CD4-positive, alpha-beta memory T cell (primary cell): Measurements from ENCODE around the gene RAPGEF1. TPM values are rescaled to one million over a fixed set of nuclear protein-coding genes. Genes with fewer than 3 reads are reported as not detected.
A peak's percentile ranks its signal among the peaks of the same experiment; 100 is the strongest.

Source experiments
- CTCF ChIA-PET: fragments of 350-600 bp; sonication (Branson Sonifier 250); formaldehyde crosslinking; loops from one replicate; lab custom pipeline; 2021; ENCODE audit warnings: inconsistent platforms; ENCODE audit not compliant: partially characterized antibody; lab: Charles Lee
- POLR2A ChIA-PET: fragments of 350-600 bp; sonication (Branson Sonifier 250); formaldehyde crosslinking; loops from one replicate; lab custom pipeline; 2021; ENCODE audit not compliant: partially characterized antibody; lab: Charles Lee
- DNase-seq, 5 donors: peaks; one replicate each; pipeline versions ENCODE4 v3.0.0 to v3.0.0-alpha.2; 2020 to 2022; ENCODE audit warnings: mixed read lengths in 1 of 5
- H3K27ac ChIP-seq: one replicate; pipeline ENCODE4 v1.7.0; 2013; ENCODE audit warnings: low read depth, low read length
- H3K27me3 ChIP-seq: 2 replicates; pipeline ENCODE4 v1.7.0; 2013; ENCODE audit warnings: mild to moderate bottlenecking, low read length, moderate library complexity; ENCODE audit not compliant: insufficient read depth
- H3K36me3 ChIP-seq: 2 replicates; pipeline ENCODE4 v1.7.0; 2013; ENCODE audit warnings: mild to moderate bottlenecking, low read length, moderate library complexity; ENCODE audit not compliant: insufficient read depth
- H3K4me1 ChIP-seq: 2 replicates; pipeline ENCODE4 v1.7.0; 2013; ENCODE audit warnings: mild to moderate bottlenecking, low read length, moderate library complexity; ENCODE audit not compliant: insufficient read depth
- H3K4me3 ChIP-seq, 2 donors: one replicate each; pipeline ENCODE4 v1.7.0; 2013; ENCODE audit warnings: low read length in 2 of 2, mild to moderate bottlenecking in 1 of 2
- H3K9me3 ChIP-seq, 2 donors: one replicate each; pipeline ENCODE4 v1.7.0; 2013; ENCODE audit warnings: low read length in 2 of 2, control low read depth in 1 of 2; ENCODE audit not compliant: control insufficient read depth in 1 of 2
- H3K27ac Mint-ChIP-seq, 7 donors: one replicate each; pipeline ENCODE4 v1.8.0; 2020 to 2021; ENCODE audit warnings: mixed read lengths in 7 of 7, mild to moderate bottlenecking in 6 of 7, inconsistent platforms in 3 of 7, moderate library complexity in 3 of 7
- H3K27me3 Mint-ChIP-seq, 2 donors: one replicate each; pipeline ENCODE4 v1.8.0; 2020 to 2021; ENCODE audit warnings: mixed read lengths in 2 of 2
- H3K36me3 Mint-ChIP-seq, 2 donors: one replicate each; pipeline ENCODE4 v1.8.0; 2020 to 2021; ENCODE audit warnings: mixed read lengths in 2 of 2, inconsistent platforms in 1 of 2, mild to moderate bottlenecking in 1 of 2
- H3K4me1 Mint-ChIP-seq, 4 donors: one replicate each; pipeline ENCODE4 v1.8.0; 2020 to 2021; ENCODE audit warnings: mixed read lengths in 4 of 4, mild to moderate bottlenecking in 1 of 4
- H3K4me3 Mint-ChIP-seq, 8 donors: one replicate each; pipeline ENCODE4 v1.8.0; 2020 to 2021; ENCODE audit warnings: mixed read lengths in 8 of 8, mild to moderate bottlenecking in 7 of 8, moderate library complexity in 6 of 8, inconsistent platforms in 3 of 8
- H3K9me3 Mint-ChIP-seq, 8 donors: one replicate each; pipeline ENCODE4 v1.8.0; 2020 to 2021; ENCODE audit warnings: mixed read lengths in 8 of 8, mild to moderate bottlenecking in 5 of 8, inconsistent platforms in 3 of 8, moderate library complexity in 1 of 8
- intact Hi-C: fragments of 100-400 bp; cut with micrococcal nuclease; formaldehyde crosslinking; loops from one replicate; pipeline ENCODE4 v1.15.1; 2023
- polyA plus RNA-seq, 2 donors: library from polyadenylated mRNA; unstranded; fragments of 300-500 nt; fragmentation: Illumina TruSeq; gene quantifications; one replicate each; pipeline ENCODE4 v1.2.3, GENCODE V29; 2021
- total RNA-seq, 2 experiments: library from RNA; stranded (reverse); gene quantifications; one replicate each; pipeline ENCODE4 v1.2.3, GENCODE V29; 2021

Gene RAPGEF1
- total RNA-seq, result 100 to 1,000 TPM; 129 to 149 TPM
- polyA plus RNA-seq, result 10 to 100 TPM in 1 of 2 donors, 1 to 10 TPM in 1; 1.5 to 23.0 TPM

GRCh38 chr9:131739959-131740648 lies at the start of gene RAPGEF1:
TSS of gene RAPGEF1 (minus strand) at chr9:131740076. CDS start at chr9:131739830, 246 bp downstream.
- peak within 1 kb of the TSS; percentile 92 to 98 (median 94) for H3K4me3 Mint-ChIP-seq
- H3K4me1 Mint-ChIP-seq, result peaks cover 46 to 64% (median 55%) of the 10 kb centered on the region in 4 donors
- no peaks in the 10 kb centered on the region for H3K27me3 Mint-ChIP-seq
- peaks cover 0 to 2% (median 0%) of the 10 kb centered on the region in 8 donors for H3K9me3 Mint-ChIP-seq
- CTCF ChIA-PET, result interaction anchor here (0.6 to 13.4 kb wide), 30 partner anchors 9 to 380 kb away, joined by 3 to 186 read pairs (median 6); no protein-coding TSS in a partner anchor
- H3K36me3 Mint-ChIP-seq, result peaks cover 0 to 28% of the 10 kb centered on the region in 2 donors
- no peaks in the 10 kb centered on the region for H3K36me3 ChIP-seq
- H3K4me1 ChIP-seq, result peaks cover 68% of the 10 kb centered on the region
- peak within 1 kb of the TSS; percentile 31 to 67 for H3K4me3 ChIP-seq
- H3K27me3 ChIP-seq, result no peaks in the 10 kb centered on the region
- intact Hi-C loops, result loop anchor here (1.0 to 10.0 kb wide), 2 partner anchors 149 to 485 kb away; no protein-coding TSS in a partner anchor
- peak within 1 kb of the TSS; percentile 91 to 98 (median 95) for H3K27ac Mint-ChIP-seq
- peak within 1 kb of the TSS; percentile 72 for H3K27ac ChIP-seq
- peak; percentile 66 to 89 (median 81) for DNase-seq
- POLR2A ChIA-PET, result interaction anchor here (0.5 to 19.6 kb wide), 14 partner anchors 9 to 912 kb away, joined by 3 to 692 read pairs (median 6); partner anchors contain the start of gene POMT1
- no peaks in the 10 kb centered on the region for H3K9me3 ChIP-seq

DNA sequence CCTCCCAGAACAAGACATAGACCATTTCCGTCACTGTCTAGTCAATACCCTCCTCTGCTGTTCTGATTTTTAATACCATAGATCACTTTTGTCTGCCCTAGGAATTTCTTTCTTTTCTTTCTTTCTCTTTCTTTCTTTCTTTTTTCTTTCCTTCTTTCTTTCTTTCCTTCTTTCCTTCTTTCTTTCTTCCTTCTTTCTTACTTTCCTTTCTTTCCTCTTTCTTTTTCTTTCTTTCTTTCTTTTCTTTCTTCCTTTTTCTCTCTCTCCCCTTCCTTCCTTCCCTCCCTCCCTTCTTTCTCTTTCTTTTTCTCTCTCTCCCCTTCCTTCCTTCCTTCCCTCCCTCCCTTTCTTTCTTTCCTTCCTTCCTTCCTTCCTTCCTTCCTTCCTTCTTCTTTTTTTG lies 49.0 kb upstream of the RAPGEF1 start:
- no peak overlapping the region for H3K27ac Mint-ChIP-seq
- DNase-seq, result no peak
- POLR2A ChIA-PET, result no interaction called here
- Histone ChIP-seq H3K9me3 (no peaks in the 10 kb centered on the region), H3K27me3 (peaks cover 3% of the 10 kb centered on the region), H3K36me3 (no peaks in the 10 kb centered on the region), H3K4me1 (no peaks in the 10 kb centered on the region), H3K4me3 (no peak overlapping the region), H3K27ac (no peak overlapping the region)
- H3K4me3 Mint-ChIP-seq, result no peak overlapping the region
- peaks cover 20 to 22% of the 10 kb centered on the region in 2 donors for H3K27me3 Mint-ChIP-seq
- peaks cover 0 to 6% (median 0%) of the 10 kb centered on the region in 8 donors for H3K9me3 Mint-ChIP-seq
- CTCF ChIA-PET, result no interaction called here
- H3K4me1 Mint-ChIP-seq, result no peaks in the 10 kb centered on the region
- no peaks in the 10 kb centered on the region for H3K36me3 Mint-ChIP-seq
- intact Hi-C loops, result no loop called here

GRCh38 chr9:131787838-131788237 lies 48.0 kb upstream of the RAPGEF1 start:
- ChIA-PET CTCF (no interaction called here), POLR2A (no interaction called here)
- H3K27ac Mint-ChIP-seq, result no peak overlapping the region
- H3K27me3 ChIP-seq, result peaks cover 3% of the 10 kb centered on the region
- H3K9me3 Mint-ChIP-seq, result peaks cover 0 to 17% (median 5%) of the 10 kb centered on the region in 8 donors
- H3K27ac ChIP-seq, result no peak overlapping the region
- peaks cover 0 to 7% of the 10 kb centered on the region in 2 donors for H3K36me3 Mint-ChIP-seq
- no peak overlapping the region for H3K4me3 ChIP-seq
- no peaks in the 10 kb centered on the region for H3K9me3 ChIP-seq
- no peak overlapping the region for H3K4me3 Mint-ChIP-seq
- H3K4me1 Mint-ChIP-seq, result no peaks in the 10 kb centered on the region
- no peaks in the 10 kb centered on the region for H3K4me1 ChIP-seq
- intact Hi-C loops, result no loop called here
- H3K27me3 Mint-ChIP-seq, result peaks cover 27 to 32% of the 10 kb centered on the region in 2 donors
- no peak for DNase-seq
- H3K36me3 ChIP-seq, result no peaks in the 10 kb centered on the region

GRCh38 chr9:131784748-131785501 lies 45.0 kb upstream of the RAPGEF1 start:
- Histone ChIP-seq H3K4me1 (no peaks in the 10 kb centered on the region), H3K4me3 (no peak overlapping the region), H3K27ac (no peak overlapping the region), H3K27me3 (peaks cover 3% of the 10 kb centered on the region), H3K9me3 (no peaks in the 10 kb centered on the region), H3K36me3 (no peaks in the 10 kb centered on the region)
- Mint-ChIP-seq H3K27ac (no peak overlapping the region), H3K4me3 (no peak overlapping the region), H3K27me3 (peaks cover 37% of the 10 kb centered on the region in 2 donors), H3K4me1 (no peaks in the 10 kb centered on the region), H3K9me3 (peaks cover 0 to 23% (median 6%) of the 10 kb centered on the region in 8 donors), H3K36me3 (peaks cover 0 to 7% of the 10 kb centered on the region in 2 donors)
- intact Hi-C loops, result no loop called here
- DNase-seq, result no peak
- CTCF ChIA-PET, result interaction anchor here (1.3 kb wide), 1 partner anchor 22 kb away, joined by 3 read pairs; no protein-coding TSS in a partner anchor
- POLR2A ChIA-PET, result no interaction called here

DNA sequence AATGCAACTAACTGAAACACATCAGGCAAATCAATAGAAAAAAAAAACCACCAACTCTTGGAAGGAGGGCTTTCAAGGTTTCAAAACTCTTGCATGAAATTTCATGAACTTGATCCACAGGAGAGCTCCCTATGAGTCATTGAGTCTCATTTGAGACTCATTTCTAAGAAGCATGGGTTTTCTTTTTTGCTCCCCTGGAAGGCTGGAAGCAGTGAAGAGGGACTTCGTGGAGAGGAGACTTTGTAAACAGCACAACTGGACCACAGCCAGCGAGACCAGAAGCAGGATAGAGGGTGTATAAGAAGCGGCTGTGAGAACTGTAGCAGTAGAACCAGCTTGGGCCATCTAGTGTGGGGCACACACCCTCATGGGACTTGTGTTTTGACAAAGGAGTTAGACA lies 41.2 kb upstream of the RAPGEF1 start:
- H3K36me3 Mint-ChIP-seq, result peaks cover 0 to 7% of the 10 kb centered on the region in 2 donors
- H3K9me3 Mint-ChIP-seq, result peaks cover 0 to 23% (median 5%) of the 10 kb centered on the region in 8 donors
- Histone ChIP-seq H3K4me1 (no peaks in the 10 kb centered on the region), H3K27me3 (peaks cover 3% of the 10 kb centered on the region), H3K27ac (no peak overlapping the region), H3K4me3 (no peak overlapping the region), H3K9me3 (no peaks in the 10 kb centered on the region), H3K36me3 (no peaks in the 10 kb centered on the region)
- CTCF ChIA-PET, result no interaction called here
- peaks cover 32 to 38% of the 10 kb centered on the region in 2 donors for H3K27me3 Mint-ChIP-seq
- no peak overlapping the region for H3K4me3 Mint-ChIP-seq
- intact Hi-C loops, result no loop called here
- no peaks in the 10 kb centered on the region for H3K4me1 Mint-ChIP-seq
- POLR2A ChIA-PET, result no interaction called here
- no peak overlapping the region for H3K27ac Mint-ChIP-seq
- DNase-seq, result no peak

DNA sequence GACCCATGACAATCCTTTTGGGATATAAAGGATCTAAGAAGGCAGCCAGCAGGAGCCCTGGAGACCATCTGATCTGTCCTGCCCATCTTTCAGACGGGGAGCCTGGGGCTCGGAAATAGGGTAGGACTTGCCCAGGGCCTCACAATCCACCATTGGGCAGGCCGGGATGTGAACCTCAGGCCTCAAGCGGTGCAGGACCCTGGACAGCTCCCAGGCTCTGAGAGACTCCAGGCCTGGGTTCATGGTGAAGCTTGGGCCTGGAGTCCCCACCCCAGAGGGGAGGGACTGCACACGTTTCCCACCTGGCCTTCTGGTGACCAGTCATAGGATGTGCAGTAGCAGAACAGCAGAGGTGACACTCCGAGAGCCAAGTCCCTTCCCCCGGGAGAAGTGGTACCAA lies 36.6 kb upstream of the RAPGEF1 start:
- H3K4me3 ChIP-seq, result no peak overlapping the region
- Mint-ChIP-seq H3K4me1 (no peaks in the 10 kb centered on the region), H3K9me3 (peaks cover 0 to 6% (median 0%) of the 10 kb centered on the region in 8 donors), H3K4me3 (no peak overlapping the region), H3K27me3 (peaks cover 12 to 18% of the 10 kb centered on the region in 2 donors), H3K36me3 (no peaks in the 10 kb centered on the region), H3K27ac (no peak overlapping the region)
- H3K4me1 ChIP-seq, result no peaks in the 10 kb centered on the region
- no peak for DNase-seq
- intact Hi-C loops, result no loop called here
- H3K9me3 ChIP-seq, result no peaks in the 10 kb centered on the region
- H3K27me3 ChIP-seq, result no peaks in the 10 kb centered on the region
- ChIA-PET CTCF (no interaction called here), POLR2A (no interaction called here)
- H3K36me3 ChIP-seq, result no peaks in the 10 kb centered on the region
- H3K27ac ChIP-seq, result no peak overlapping the region

DNA sequence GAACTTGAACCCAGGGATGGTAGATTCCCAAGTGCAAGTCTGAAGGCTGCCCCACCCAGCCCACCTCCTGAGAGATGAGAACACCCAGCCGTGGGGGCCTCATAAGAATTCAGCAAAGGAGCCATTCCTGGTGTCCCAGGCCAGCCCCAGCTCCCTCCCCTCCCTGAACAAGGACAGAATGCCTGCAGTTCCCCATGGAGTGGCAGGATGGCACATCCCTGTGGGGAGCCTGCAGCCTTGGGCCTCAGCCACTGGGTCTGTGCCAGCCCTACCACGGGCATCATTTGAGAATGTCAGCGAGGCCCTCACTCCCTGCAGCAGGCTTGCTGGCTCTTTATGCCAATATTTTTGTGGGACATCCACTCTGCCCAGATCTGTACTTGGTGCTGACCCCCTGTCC lies 36.2 kb upstream of the RAPGEF1 start:
- ChIA-PET CTCF (no interaction called here), POLR2A (no interaction called here)
- H3K36me3 ChIP-seq, result no peaks in the 10 kb centered on the region
- intact Hi-C loops, result no loop called here
- H3K27me3 Mint-ChIP-seq, result peaks cover 9 to 14% of the 10 kb centered on the region in 2 donors
- H3K36me3 Mint-ChIP-seq, result no peaks in the 10 kb centered on the region
- DNase-seq, result no peak
- no peak overlapping the region for H3K27ac ChIP-seq
- peaks cover 0 to 4% (median 0%) of the 10 kb centered on the region in 8 donors for H3K9me3 Mint-ChIP-seq
- no peak overlapping the region for H3K4me3 Mint-ChIP-seq
- no peak overlapping the region for H3K27ac Mint-ChIP-seq
- H3K4me1 ChIP-seq, result no peaks in the 10 kb centered on the region
- no peaks in the 10 kb centered on the region for H3K27me3 ChIP-seq
- H3K9me3 ChIP-seq, result no peaks in the 10 kb centered on the region
- H3K4me1 Mint-ChIP-seq, result no peaks in the 10 kb centered on the region
- no peak overlapping the region for H3K4me3 ChIP-seq
